Activated gamma-delta T cell treated with anti-CD3 and anti-CD28 coated beads, Interleukin-2, amount 50 U/mL, for 16 hours (primary cell): ENCODE results near the gene VSIG10L.

ENCODE experiments used
- DNase-seq: peaks from one replicate; pipeline ENCODE4 v3.0.0-alpha.2; 2020; ENCODE audit warnings: low read depth

Gene VSIG10L

GRCh38 chr19:51365211-51365964, 23.4 kb upstream of the VSIG10L start:
- no peak for DNase-seq

GRCh38 chr19:51364200-51365106, 22.5 kb upstream of the VSIG10L start:
- DNase-seq: no peak

DNA sequence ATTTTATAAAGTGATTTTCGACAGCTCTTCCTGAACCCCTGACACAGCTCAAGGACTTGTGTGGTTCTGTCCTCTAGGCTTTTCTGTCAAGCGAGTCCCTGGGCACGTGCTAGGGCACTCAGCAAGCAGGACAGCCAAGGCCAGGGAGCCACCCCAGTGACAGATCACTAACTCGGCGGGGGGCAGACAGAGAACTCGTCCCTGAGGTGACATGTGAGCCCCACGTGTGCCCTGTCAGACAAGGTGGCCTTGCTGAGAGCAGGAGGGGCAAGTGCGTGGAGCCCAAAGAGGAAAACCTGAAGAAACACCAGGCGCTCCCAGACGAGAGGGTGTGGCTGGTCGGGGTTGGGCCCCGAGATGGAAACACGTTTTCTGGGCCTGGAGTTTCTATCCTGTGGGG, 19.3 kb upstream of the VSIG10L start:
- no peak for DNase-seq

DNA sequence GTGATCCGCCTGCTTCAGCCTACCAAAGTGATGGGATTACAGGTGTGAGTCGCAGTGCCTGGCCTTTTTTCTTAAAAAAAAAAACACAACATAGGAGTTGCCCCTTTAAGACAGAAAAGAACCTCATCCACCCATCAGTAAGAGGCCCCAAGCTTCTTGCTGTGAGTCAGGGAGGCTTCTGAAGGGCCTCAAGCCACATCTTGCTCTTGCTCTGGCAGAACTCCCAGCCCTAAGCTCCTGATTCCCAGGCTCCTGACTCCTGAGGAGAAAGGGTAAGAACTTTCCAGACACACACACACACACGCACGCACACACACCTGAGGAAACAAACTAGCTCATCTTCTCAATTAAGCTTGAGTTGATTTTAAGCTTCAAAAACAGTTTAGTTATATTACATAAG, 17.4 kb upstream of the VSIG10L start:
- DNase-seq: no peak

- DNase-seq: no peak
These were observed 16.0 kb upstream of the VSIG10L start for GRCh38 chr19:51357952-51358351.

DNA sequence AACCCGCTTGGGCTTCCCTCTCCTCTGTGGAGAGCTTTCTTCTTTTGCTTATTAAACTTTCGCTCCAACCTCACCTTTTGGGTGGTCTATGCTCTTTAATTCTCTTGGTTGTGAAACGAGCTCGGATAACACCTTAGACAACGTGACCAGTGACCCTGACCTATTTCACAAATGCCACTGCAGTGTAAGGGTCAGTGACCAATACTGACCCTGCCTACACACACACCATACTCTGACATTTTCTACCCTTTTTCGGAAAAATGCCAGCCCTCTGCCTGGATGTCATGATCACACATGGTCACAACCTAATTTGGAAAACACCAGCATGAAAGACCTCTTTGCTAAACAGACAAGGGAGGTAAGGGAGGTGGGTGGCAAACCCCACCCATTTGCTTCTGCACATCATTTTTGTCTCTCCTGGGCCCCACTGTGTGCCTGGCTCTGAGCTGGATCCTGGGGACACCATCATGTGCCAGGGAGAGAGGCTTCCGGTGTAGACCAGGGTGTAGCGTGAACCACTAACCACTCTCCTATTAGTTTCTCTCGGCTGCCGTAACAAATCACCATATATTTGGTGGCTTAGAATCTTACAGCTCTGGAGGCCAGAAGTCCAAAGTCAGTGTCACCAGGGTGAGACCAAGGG, 14.3 kb upstream of the VSIG10L start:
- no peak for DNase-seq

- DNase-seq: no peak
These were observed 12.8 kb upstream of the VSIG10L start for GRCh38 chr19:51354742-51355148.

DNA sequence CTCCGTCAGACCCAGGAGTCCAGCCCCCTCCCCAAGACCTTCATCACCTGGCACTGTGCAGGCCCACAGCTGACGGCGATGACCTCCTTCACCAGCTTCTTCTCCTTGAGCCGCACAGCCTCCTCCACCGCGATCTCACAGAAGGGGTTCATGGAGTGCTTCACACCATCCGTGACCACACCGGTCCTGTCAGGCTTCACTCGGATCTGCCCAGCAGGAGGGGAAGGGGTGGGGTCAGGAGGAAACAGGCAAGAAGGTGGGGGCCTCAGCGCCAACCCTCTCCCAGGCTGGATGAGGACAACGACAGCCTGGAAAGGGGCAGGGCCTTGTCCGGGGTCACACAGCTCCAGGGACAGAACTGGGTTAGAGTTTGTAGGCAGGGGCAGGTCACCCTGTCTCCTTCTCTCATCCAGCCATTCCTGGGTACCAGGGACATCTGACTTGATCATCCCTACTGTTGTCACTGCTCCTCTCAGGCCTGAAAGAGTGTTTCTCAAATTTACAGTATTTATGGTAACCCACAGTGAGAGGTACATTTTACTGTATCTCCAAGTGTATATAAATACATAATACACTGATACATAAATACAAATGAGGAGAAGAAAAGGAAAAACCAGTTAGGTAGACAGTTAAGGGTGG, 12.3 kb upstream of the VSIG10L start:
- no peak for DNase-seq

DNA sequence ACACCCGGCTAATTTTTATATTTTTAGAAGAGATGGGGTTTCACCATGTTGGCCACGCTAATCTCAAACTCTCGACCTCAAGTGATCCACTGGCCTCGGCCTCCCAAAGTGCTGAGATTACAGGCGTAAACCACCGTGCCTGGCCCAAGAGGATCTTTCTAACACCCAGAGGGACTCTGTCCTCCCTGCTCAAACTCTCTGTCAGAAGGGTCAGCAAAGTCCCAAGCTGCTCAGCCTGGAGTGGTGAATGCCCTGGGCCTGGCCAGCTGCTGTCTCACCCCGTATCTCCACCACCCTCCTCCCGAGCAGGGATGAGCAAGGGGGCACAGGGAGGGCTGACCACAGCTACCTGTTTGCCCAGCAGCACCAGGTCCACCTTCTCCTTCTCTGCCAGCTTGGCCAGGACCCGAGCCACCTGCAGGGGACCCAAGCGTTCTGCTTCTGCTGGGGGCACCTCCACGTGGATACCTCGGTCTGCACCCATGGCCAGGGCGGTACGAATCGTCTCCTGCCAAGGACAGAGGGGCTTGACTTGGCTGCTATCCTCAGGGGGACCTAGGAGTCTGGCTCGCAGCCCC, 10.9 kb upstream of the VSIG10L start:
- DNase-seq: no peak

DNA sequence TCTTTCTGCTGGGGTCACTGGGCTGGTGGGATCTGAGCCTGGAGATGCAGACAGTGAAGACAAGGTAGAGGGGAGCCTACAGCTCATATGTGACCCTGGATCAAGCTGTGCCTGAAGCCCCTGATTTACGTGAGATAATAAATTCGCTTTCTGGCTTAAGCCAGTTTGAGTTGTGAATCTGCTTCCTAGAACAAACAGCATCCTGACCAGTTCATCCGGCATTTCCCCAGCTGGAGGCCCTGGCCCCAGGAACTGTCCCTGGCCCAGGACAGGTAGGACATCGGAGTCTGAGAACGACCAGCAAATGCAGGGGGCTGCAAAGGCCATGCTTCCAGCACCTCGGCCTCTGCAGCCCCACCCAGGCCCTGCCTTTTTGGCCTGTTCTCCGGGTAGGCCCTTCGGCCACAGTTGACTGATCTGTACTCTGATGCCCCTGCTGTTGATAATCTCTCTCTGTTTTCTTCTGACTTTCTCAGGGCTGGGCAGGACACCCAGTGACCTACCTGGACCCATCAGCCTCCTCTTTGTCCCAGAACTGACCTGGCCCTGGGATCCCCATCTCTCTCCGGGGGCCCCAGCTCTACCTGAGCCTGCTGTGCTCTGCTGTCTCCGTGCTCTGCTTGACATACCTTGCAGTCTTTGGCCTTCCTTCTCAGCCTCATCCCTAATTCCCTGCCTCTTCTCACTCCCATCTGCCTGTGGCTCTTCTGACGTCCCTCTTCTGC, 9.5 kb upstream of the VSIG10L start:
- no peak for DNase-seq

DNA sequence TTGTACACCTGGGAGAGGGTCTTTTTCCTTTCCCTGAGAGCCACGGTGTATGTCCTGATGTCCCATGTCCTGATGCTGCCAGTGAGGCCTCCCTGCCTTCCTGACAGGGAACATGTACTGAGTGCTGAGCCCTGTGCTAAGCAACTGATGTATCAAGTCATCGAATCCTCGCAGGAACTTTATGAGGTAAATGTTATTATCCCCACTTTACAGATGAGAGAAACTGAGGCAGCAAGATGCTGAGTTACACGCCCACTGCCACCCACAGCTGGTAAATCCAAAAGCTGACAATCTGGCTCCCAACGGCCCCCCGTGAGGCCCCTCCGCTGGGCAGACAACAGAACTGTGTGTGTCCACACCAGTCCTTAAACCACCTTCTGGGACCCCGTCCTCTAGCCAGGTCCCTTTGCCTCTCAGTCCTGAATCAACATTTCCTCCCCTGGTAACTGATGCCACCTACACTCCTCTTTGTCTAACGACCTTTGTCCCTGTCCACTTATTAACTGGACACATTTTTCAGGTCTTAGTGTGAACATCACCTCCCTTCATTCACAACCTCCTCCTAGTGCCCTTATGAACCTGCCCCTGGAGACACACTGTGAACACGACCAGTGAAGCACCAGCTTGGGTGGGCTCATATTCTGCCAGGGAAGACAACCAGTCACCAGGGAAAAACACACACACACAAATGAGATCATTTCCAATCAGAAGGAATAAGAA, 5.4 kb upstream of the VSIG10L start:
- no peak for DNase-seq

DNA sequence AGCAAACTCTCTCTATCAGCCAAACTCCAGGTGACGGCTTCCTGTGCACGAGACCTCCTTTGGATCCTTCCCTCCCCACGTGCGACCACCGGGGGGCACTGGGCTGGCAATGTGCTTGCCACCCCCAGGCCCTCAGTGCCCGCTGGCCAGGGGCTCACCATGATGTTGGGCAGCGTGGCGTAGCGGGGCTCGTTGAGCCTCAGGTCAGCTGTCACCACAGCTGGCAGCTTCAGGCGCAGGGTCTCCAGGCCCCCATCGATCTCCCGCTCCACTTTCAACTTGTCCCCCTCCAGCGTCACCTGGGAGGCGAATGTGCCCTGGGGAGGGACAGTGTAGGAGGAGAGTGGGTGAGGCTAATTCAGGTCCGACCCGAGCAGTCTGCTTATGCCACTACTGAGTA, 4.8 kb upstream of the VSIG10L start:
- DNase-seq: no peak

DNA sequence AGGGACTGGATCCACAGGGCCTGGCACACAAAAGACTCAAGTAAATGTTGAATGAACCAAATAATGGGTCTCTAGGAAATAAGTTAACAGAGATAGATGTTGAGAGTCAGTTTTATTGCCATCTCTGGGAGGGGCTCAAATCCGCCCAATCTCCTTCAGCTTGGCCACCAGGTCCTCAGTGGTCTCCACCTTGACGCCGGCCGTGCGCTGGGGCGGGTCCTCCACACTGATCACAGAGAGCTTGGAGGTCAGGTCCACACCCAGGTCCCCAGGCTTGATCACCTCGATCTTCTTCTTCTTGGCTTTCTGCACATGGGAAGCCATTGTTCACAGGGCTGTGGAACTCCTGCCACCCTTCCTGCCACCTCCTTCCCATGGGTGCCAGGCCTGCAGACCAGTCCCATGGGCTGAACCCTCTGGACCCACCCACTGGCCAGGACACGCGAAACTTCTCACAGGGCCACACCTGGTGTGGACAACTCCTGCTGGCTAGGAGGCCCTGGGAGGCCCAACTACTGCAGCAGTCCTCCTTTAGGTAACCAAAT, 3.2 kb upstream of the VSIG10L start:
- no peak for DNase-seq

DNA sequence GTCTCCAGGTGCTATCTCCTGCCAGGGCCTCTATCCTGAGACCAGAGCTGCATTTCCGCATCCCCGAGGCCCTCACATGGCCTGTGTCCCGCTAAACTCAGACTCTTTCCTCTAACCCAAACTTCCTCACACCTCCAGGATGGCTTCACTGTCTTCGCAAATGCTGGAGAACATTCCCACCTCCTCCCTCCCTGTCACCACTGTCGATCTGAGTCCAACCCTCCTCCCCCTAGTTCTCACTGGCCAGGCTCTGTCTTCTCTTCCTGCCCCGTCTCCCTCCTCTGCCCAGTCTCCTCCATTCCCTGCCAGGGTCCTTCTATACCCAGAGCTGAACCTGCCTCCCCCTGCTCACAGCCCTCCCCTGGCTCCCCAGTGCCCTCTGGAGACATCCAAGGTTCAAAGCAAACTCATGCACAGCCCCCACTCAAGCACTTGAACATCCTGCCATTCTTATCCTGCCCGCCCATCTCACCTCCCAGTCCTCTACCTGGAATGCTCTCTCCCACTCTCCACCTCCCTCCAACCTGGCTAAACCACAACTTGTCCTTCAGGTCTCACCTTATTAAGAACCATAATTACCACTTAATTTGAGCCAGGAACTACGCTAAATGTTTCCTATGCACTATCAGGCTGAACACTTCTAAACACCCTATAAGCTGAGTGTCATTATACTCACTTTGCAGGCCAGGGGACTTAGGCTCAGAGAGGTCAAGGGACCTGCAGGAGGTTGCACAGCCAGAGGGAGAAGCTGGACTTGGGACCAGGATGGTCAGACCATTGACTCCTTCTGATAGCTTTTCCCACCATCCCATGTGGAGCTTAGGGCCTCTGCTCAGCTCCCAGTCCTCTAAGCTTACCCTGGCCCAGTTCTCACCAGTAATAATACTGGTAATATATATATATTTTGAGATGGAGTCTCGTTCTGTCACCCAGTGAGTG, 961 bp upstream of the VSIG10L start:
- no peak for DNase-seq

- no peak for DNase-seq
These were observed 873 bp downstream of the VSIG10L start for GRCh38 chr19:51341066-51341465.

- peak; percentile 82 for DNase-seq
These were observed 2.0 kb downstream of the VSIG10L start for GRCh38 chr19:51339687-51340656.

DNA sequence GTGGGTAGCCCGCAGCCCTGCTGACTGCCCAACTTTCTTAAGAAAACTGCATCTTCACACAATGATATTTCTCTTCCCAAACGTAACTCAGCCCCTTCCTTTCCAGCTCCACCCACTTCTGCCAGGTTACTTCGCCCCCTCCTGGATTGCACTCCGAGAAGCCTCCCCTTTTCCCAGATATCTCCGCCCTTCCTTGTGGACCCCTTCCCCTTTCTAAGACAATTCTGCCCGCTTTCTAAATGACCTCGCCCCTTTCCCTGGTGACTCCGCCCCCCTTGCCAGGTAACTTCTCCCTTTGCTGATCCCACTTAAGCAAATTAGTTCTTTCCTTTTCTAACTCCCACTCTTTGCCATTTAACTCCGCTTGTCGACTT, 2.6 kb downstream of the VSIG10L start:
- DNase-seq: no peak
